SK-N-SH (cell line): ENCODE measurements around the gene RAB15. TPM values are rescaled to one million over a fixed set of nuclear protein-coding genes. Genes with fewer than 3 reads are reported as not detected.

Experiments used
- CTCF ChIA-PET: fragments of 300-600, 350-600 bp; formaldehyde crosslinking; extraction: SDS; loops from one replicate; lab custom pipeline; 2021; lab: Yijun Ruan, JAX
- POLR2A ChIA-PET: fragments of 350-600 bp; sonication (Branson Sonifier 250); formaldehyde crosslinking; extraction: SDS; loops from one replicate; lab custom pipeline; 2020; ENCODE audit warnings: antibody characterized with exemption, inconsistent platforms; lab: Yijun Ruan, JAX
- DNase-seq: peaks from one replicate; pipeline ENCODE4 v3.0.0; 2012
- H2AFZ ChIP-seq: fragments of 200-600 bp; sonication (generic); 2 replicates; pipeline ENCODE4 v1.8.1; 2016; ENCODE audit warnings: antibody characterized with exemption, mild to moderate bottlenecking, low read depth
- H3F3A ChIP-seq: fragments of 200-600 bp; sonication (generic); replicated peaks from 2 replicates; pipeline ENCODE3; 2016; ENCODE audit warnings: antibody characterized with exemption, mild to moderate bottlenecking; ENCODE audit not compliant: insufficient read depth
- H3K27ac ChIP-seq, 2 experiments: fragments of 200-500 bp in 1 of 2; fragments of 200-600 bp in 1 of 2; sonication (Bioruptor generic) in 1 of 2; sonication (generic), shearing (Covaris generic) in 1 of 2; 2 replicates each; pipeline versions ENCODE4 v1.5.1 to v1.6.1; 2014 to 2016; ENCODE audit warnings: low read depth in 2 of 2, inconsistent platforms in 1 of 2, low read length in 1 of 2, mild to moderate bottlenecking in 1 of 2, mixed read lengths in 1 of 2
- H3K27me3 ChIP-seq: fragments of 200-600 bp; sonication (generic), shearing (Covaris generic); 2 replicates; pipeline ENCODE4 v1.6.1; 2016; ENCODE audit warnings: mixed run types; ENCODE audit not compliant: insufficient read depth
- H3K36me3 ChIP-seq, 2 experiments: fragments of 200-500 bp in 1 of 2; fragments of 200-600 bp in 1 of 2; sonication (Bioruptor generic) in 1 of 2; sonication (generic) in 1 of 2; replicated peaks in 1 of 2; 2 replicates each; pipeline versions ENCODE3 to v1.5.1; 2014 to 2016; ENCODE audit warnings: low read length in 1 of 2, mild to moderate bottlenecking in 1 of 2; ENCODE audit not compliant: insufficient read depth in 2 of 2, control insufficient read depth in 1 of 2
- H3K4me1 ChIP-seq, 2 experiments: fragments of 200-500 bp in 1 of 2; fragments of 200-600 bp in 1 of 2; sonication (Bioruptor generic) in 1 of 2; sonication (generic), shearing (Covaris generic) in 1 of 2; 2 replicates each; pipeline versions ENCODE4 v1.5.1 to v1.6.1; 2014 to 2016; ENCODE audit warnings: low read depth in 1 of 2, low read length in 1 of 2, mixed run types in 1 of 2; ENCODE audit not compliant: insufficient read depth in 2 of 2, control insufficient read depth in 1 of 2
- H3K4me2 ChIP-seq: fragments of 200-600 bp; sonication (generic), shearing (Covaris generic); 2 replicates; pipeline ENCODE4 v1.6.1; 2017; ENCODE audit warnings: mixed run types
- H3K4me3 ChIP-seq, 2 experiments: fragments of 200-500 bp in 1 of 2; fragments of 200-600 bp in 1 of 2; sonication (Bioruptor generic) in 1 of 2; sonication (generic), shearing (Covaris generic) in 1 of 2; 2 replicates each; pipeline versions ENCODE4 v1.5.1 to v1.8.1; 2014 to 2016; ENCODE audit warnings: low read depth in 2 of 2, inconsistent platforms in 1 of 2, low read length in 1 of 2, mild to moderate bottlenecking in 1 of 2, mixed read lengths in 1 of 2, moderate library complexity in 1 of 2
- H3K79me2 ChIP-seq: fragments of 200-600 bp; sonication (generic); 2 replicates; pipeline ENCODE4 v1.8.1; 2017; ENCODE audit warnings: mild to moderate bottlenecking; ENCODE audit not compliant: insufficient read depth
- H3K9ac ChIP-seq: fragments of 200-600 bp; sonication (generic); 2 replicates; pipeline ENCODE4 v1.6.1; 2017; ENCODE audit warnings: mixed run types
- H3K9me2 ChIP-seq: fragments of 200-600 bp; sonication (generic); 2 replicates; pipeline ENCODE4 v1.6.1; 2017; ENCODE audit warnings: mixed run types
- H3K9me3 ChIP-seq: fragments of 200-600 bp; sonication (generic); 2 replicates; pipeline ENCODE4 v1.6.1; 2017; ENCODE audit warnings: mixed run types, mild to moderate bottlenecking, moderate library complexity
- H4K20me1 ChIP-seq: fragments of 200-600 bp; sonication (generic); 2 replicates; pipeline ENCODE4 v1.6.1; 2017; ENCODE audit warnings: mild to moderate bottlenecking, mixed run types; ENCODE audit not compliant: insufficient read depth
- CHD2 ChIP-seq: fragments of 150-350 bp; IDR thresholded peaks from 2 replicates; pipeline ENCODE4 v1.6.1; 2018; ENCODE audit warnings: low read length; ENCODE audit not compliant: partially characterized antibody
- FOXM1 ChIP-seq: IDR thresholded peaks from 2 replicates; pipeline ENCODE4 v1.4.0; 2012; ENCODE audit warnings: low read depth, mild to moderate bottlenecking
- MEF2A ChIP-seq: IDR thresholded peaks from 2 replicates; pipeline ENCODE4 v1.4.0; 2012; ENCODE audit warnings: low read depth, borderline replicate concordance
- RAD21 ChIP-seq: IDR thresholded peaks from 2 replicates; pipeline ENCODE4 v1.6.1; 2012; ENCODE audit warnings: mild to moderate bottlenecking, low read length
- RCOR1 ChIP-seq: fragments of 150-350 bp; IDR thresholded peaks from 2 replicates; pipeline ENCODE4 v1.6.1; 2017; ENCODE audit warnings: antibody characterized with exemption, low read length
- SIN3A ChIP-seq: IDR thresholded peaks from 2 replicates; pipeline ENCODE4 v1.6.1; 2012; ENCODE audit warnings: low read depth, mild to moderate bottlenecking, low read length, moderate library complexity, borderline replicate concordance
- SMC3 ChIP-seq: IDR thresholded peaks from 2 replicates; pipeline ENCODE4 v1.6.1; 2012; ENCODE audit warnings: low read depth, low read length, improper control_type of control experiment
- TEAD4 ChIP-seq: IDR thresholded peaks from 2 replicates; pipeline ENCODE4 v1.4.0; 2012; ENCODE audit warnings: mild to moderate bottlenecking, borderline replicate concordance; ENCODE audit not compliant: insufficient read depth
- WGBS: methylation state at CpG from one replicate; pipeline ENCODE4 v1.1.6; 2017; ENCODE audit warnings: low lambda C conversion rate; 5-methylcytosine and 5-hydroxymethylcytosine counted together
- polyA plus RNA-seq, 3 experiments: library from polyadenylated mRNA; depleted of rRNA; stranded (reverse); fragments of >200 nt; gene quantifications; 2 replicates each; pipeline ENCODE4 v1.2.3, GENCODE V29; 2012
- TF ChIP-seq, protein P1 (sequence below): IDR thresholded peaks from 2 replicates; pipeline ENCODE4; 2012
- TF ChIP-seq, protein P2 (sequence below): IDR thresholded peaks from 2 replicates; pipeline ENCODE4 v1.4.0; 2012; ENCODE audit warnings: low read depth

Gene RAB15
- polyA plus RNA-seq, 1 of the 3 experiments (the other 2 are of a cell fraction) = 14.2 TPM

DNA sequence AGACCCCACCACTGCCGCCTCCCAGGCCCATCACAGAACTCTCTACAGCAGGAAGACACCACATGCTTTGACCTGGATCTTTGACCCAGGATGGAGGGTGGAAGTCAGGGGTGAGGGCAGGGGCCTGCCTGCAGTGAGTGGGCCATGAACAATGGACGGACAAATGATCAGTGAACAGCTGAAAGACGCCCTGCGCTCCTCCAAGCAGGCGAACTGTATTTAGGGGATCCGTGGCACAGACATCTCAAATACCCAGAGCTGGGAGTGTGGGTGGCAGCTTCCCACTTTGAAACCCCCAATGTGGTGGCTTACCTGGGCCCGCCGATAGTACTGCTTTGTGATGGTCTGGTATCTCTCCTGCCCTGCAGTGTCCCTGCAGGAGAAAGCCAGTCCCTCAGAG lies 20.8 kb downstream of the RAB15 start:
- CTCF ChIA-PET = interaction anchor here (1.3 kb wide), 2 partner anchors 11 to 36 kb away, joined by 3 to 6 read pairs; partner anchors contain the start of gene FNTB
- H4K20me1 ChIP-seq = no peaks in the 10 kb centered on the region

DNA sequence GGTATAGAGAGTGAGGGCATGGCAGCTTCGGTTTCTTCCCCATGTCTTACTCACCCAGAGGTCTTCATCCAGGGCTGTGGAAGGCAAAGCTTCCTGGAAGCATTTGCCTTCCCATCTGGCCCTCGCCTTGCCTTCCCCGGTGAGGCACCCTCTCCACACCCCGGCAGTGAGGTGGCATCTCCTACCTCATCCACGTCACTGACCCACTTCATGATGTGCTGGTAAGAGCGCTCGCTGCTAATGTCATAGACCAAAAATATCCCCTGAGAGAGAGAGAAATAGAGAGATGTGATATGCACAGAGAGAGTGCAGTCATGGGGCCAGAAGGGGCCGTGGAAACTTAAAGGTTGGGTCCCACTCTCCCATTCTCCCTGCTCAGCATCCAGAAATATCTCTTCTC lies 21.2 kb downstream of the RAB15 start:
- Histone ChIP-seq H3K9ac (no peak overlapping the region), H3K36me3 (peaks cover 0 to 19% of the 10 kb centered on the region in 2 experiments), H3K27ac (no peak overlapping the region; a peak in 1 of 4 replicates), H2AFZ (no peak overlapping the region), H3K9me3 (no peaks in the 10 kb centered on the region), H3F3A (no peaks in the 10 kb centered on the region), H3K9me2 (no peaks in the 10 kb centered on the region), H4K20me1 (no peaks in the 10 kb centered on the region), H3K4me2 (no peak overlapping the region), H3K79me2 (no peaks in the 10 kb centered on the region), H3K4me1 (peaks cover 0 to 30% of the 10 kb centered on the region in 2 experiments; a peak in 2 of 4 replicates), H3K27me3 (no peaks in the 10 kb centered on the region), H3K4me3 (no peak overlapping the region)
- POLR2A ChIA-PET = no interaction called here
- WGBS = 97% methylated on average over 8 of the region's 8 CpGs
- CTCF ChIA-PET = interaction anchor here (1.3 kb wide), 2 partner anchors 10 to 36 kb away, joined by 3 to 6 read pairs; partner anchors contain the start of gene FNTB
- no peak for DNase-seq
- TF ChIP-seq SMC3 (no peak), RCOR1 (no peak), TEAD4 (no peak), MEF2A (no peak)
- TF ChIP-seq, protein P1, sequence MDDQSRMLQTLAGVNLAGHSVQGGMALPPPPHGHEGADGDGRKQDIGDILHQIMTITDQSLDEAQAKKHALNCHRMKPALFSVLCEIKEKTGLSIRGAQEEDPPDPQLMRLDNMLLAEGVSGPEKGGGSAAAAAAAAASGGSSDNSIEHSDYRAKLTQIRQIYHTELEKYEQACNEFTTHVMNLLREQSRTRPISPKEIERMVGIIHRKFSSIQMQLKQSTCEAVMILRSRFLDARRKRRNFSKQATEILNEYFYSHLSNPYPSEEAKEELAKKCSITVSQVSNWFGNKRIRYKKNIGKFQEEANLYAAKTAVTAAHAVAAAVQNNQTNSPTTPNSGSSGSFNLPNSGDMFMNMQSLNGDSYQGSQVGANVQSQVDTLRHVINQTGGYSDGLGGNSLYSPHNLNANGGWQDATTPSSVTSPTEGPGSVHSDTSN = no peak

More for the DNA sequence above, 20.8 kb downstream of the RAB15 start:
- Histone ChIP-seq H3K4me2 (no peak overlapping the region), H3K4me1 (peaks cover 0 to 30% of the 10 kb centered on the region in 2 experiments; a peak in 2 of 4 replicates), H3K27ac (no peak overlapping the region; a peak in 1 of 4 replicates), H2AFZ (no peak overlapping the region), H3K4me3 (no peak overlapping the region), H3K9me3 (no peaks in the 10 kb centered on the region), H3K36me3 (peaks cover 0 to 19% of the 10 kb centered on the region in 2 experiments), H3K79me2 (no peaks in the 10 kb centered on the region), H3K9ac (no peak overlapping the region), H3F3A (no peaks in the 10 kb centered on the region), H3K27me3 (no peaks in the 10 kb centered on the region), H3K9me2 (no peaks in the 10 kb centered on the region)
- POLR2A ChIA-PET = no interaction called here
- 95% methylated on average over 8 of the region's 8 CpGs for WGBS
- TF ChIP-seq RAD21 (no peak), FOXM1 (no peak), CHD2 (no peak), SIN3A (no peak)
- TF ChIP-seq, protein P2, sequence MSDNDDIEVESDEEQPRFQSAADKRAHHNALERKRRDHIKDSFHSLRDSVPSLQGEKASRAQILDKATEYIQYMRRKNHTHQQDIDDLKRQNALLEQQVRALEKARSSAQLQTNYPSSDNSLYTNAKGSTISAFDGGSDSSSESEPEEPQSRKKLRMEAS = no peak
- no peak for DNase-seq
